Ectodermal cell (in vitro differentiated cells): ENCODE measurements around the gene UCHL1.

Experiments used
- H3K27ac ChIP-seq: 2 replicates; pipeline ENCODE4 v1.7.0; 2013; ENCODE audit warnings: mild to moderate bottlenecking, low read depth, low read length; ENCODE audit not compliant: insufficient read depth, poor library complexity, severe bottlenecking
- H3K27me3 ChIP-seq: 2 replicates; pipeline ENCODE4 v1.7.0; 2013; ENCODE audit warnings: mild to moderate bottlenecking, low read length; ENCODE audit not compliant: insufficient read depth, control insufficient read depth, poor library complexity, severe bottlenecking
- H3K36me3 ChIP-seq: one replicate; pipeline ENCODE4 v1.7.0; 2013; ENCODE audit warnings: low read length; ENCODE audit not compliant: control insufficient read depth, insufficient read depth
- H3K4me1 ChIP-seq: one replicate; pipeline ENCODE4 v1.7.0; 2013; ENCODE audit warnings: low read length; ENCODE audit not compliant: control insufficient read depth, insufficient read depth
- H3K4me3 ChIP-seq: 2 replicates; pipeline ENCODE4 v1.7.0; 2013; ENCODE audit warnings: low read depth, low read length, control low read depth; ENCODE audit not compliant: insufficient read depth
- H3K9me3 ChIP-seq: 2 replicates; pipeline ENCODE4 v1.7.0; 2013; ENCODE audit warnings: mild to moderate bottlenecking, low read length, moderate library complexity; ENCODE audit not compliant: control insufficient read depth
- WGBS, 2 experiments: methylation state at CpG; one replicate each; pipeline ENCODE4 v1.1.7; 2013; ENCODE audit warnings: missing lambda C conversion rate in 2 of 2; 5-methylcytosine and 5-hydroxymethylcytosine counted together

UCHL1 gene

GRCh38 chr4:41215155-41215554 is 41.6 kb upstream of the UCHL1 start:
- Histone ChIP-seq H3K9me3 (no peaks in the 10 kb centered on the region), H3K4me3 (no peak overlapping the region), H3K27me3 (peaks cover 14% of the 10 kb centered on the region), H3K27ac (no peak overlapping the region), H3K4me1 (peaks cover 11% of the 10 kb centered on the region), H3K36me3 (no peaks in the 10 kb centered on the region)
- WGBS, 2 experiments, result 81 to 82% methylated on average over 9 of the region's 9 CpGs

GRCh38 chr4:41215969-41216293 is 40.8 kb upstream of the UCHL1 start:
- no peaks in the 10 kb centered on the region for H3K36me3 ChIP-seq
- peaks cover 11% of the 10 kb centered on the region for H3K4me1 ChIP-seq
- H3K27me3 ChIP-seq, result peaks cover 14% of the 10 kb centered on the region
- H3K27ac ChIP-seq, result no peak overlapping the region
- 7 to 9% methylated on average over 8 of the region's 8 CpGs for WGBS, 2 experiments
- no peaks in the 10 kb centered on the region for H3K9me3 ChIP-seq
- H3K4me3 ChIP-seq, result peak overlapping the region; percentile 56

- H3K4me1 ChIP-seq, result peaks cover 11% of the 10 kb centered on the region
- peaks cover 14% of the 10 kb centered on the region for H3K27me3 ChIP-seq
- no peaks in the 10 kb centered on the region for H3K36me3 ChIP-seq
- H3K9me3 ChIP-seq, result no peaks in the 10 kb centered on the region
- peak overlapping the region; percentile 70 for H3K27ac ChIP-seq
- H3K4me3 ChIP-seq, result peak overlapping the region; percentile 56
- WGBS, 2 experiments, result 1 to 2% methylated on average over 59 of the region's 59 CpGs
Observed at GRCh38 chr4:41216294-41217019, 40.3 kb upstream of the UCHL1 start.

- H3K36me3 ChIP-seq, result no peaks in the 10 kb centered on the region
- WGBS, 2 experiments, result 0 to 31% methylated on average over 1 to 2 of the region's 2 CpGs
- peaks cover 14% of the 10 kb centered on the region for H3K27me3 ChIP-seq
- peak overlapping the region; percentile 56 for H3K4me3 ChIP-seq
- no peak overlapping the region for H3K27ac ChIP-seq
- H3K9me3 ChIP-seq, result no peaks in the 10 kb centered on the region
- H3K4me1 ChIP-seq, result peaks cover 11% of the 10 kb centered on the region
Observed at GRCh38 chr4:41217020-41217333, 39.8 kb upstream of the UCHL1 start.

GRCh38 chr4:41217374-41217773 is 39.4 kb upstream of the UCHL1 start:
- Histone ChIP-seq H3K27me3 (peaks cover 13% of the 10 kb centered on the region), H3K4me3 (no peak overlapping the region), H3K4me1 (peaks cover 11% of the 10 kb centered on the region), H3K9me3 (no peaks in the 10 kb centered on the region), H3K36me3 (no peaks in the 10 kb centered on the region), H3K27ac (no peak overlapping the region)
- WGBS, 2 experiments, result 90 to 91% methylated on average over 2 of the region's 2 CpGs

GRCh38 chr4:41218703-41219102 is 38.0 kb upstream of the UCHL1 start:
- H3K27ac ChIP-seq, result no peak overlapping the region
- 96 to 98% methylated on average over 3 of the region's 3 CpGs for WGBS, 2 experiments
- H3K9me3 ChIP-seq, result no peaks in the 10 kb centered on the region
- H3K4me3 ChIP-seq, result no peak overlapping the region
- H3K4me1 ChIP-seq, result peaks cover 6% of the 10 kb centered on the region
- H3K36me3 ChIP-seq, result no peaks in the 10 kb centered on the region
- no peaks in the 10 kb centered on the region for H3K27me3 ChIP-seq

GRCh38 chr4:41219421-41219950 is 37.2 kb upstream of the UCHL1 start:
- Histone ChIP-seq H3K27ac (no peak overlapping the region), H3K9me3 (no peaks in the 10 kb centered on the region), H3K36me3 (no peaks in the 10 kb centered on the region), H3K4me3 (no peak overlapping the region), H3K4me1 (peaks cover 6% of the 10 kb centered on the region), H3K27me3 (no peaks in the 10 kb centered on the region)
- WGBS, 2 experiments, result 87 to 91% methylated on average over 3 of the region's 3 CpGs

GRCh38 chr4:41221850-41222645 is 34.7 kb upstream of the UCHL1 start:
- Histone ChIP-seq H3K4me1 (no peaks in the 10 kb centered on the region), H3K4me3 (no peak overlapping the region), H3K9me3 (no peaks in the 10 kb centered on the region), H3K27me3 (no peaks in the 10 kb centered on the region), H3K27ac (no peak overlapping the region), H3K36me3 (no peaks in the 10 kb centered on the region)
- 84 to 90% methylated on average over 4 of the region's 4 CpGs for WGBS, 2 experiments

GRCh38 chr4:41227902-41228301 is 28.8 kb upstream of the UCHL1 start:
- H3K27ac ChIP-seq, result no peak overlapping the region
- no peak overlapping the region for H3K4me3 ChIP-seq
- 91 to 92% methylated on average over 4 of the region's 4 CpGs for WGBS, 2 experiments
- H3K27me3 ChIP-seq, result no peaks in the 10 kb centered on the region
- no peaks in the 10 kb centered on the region for H3K9me3 ChIP-seq
- no peaks in the 10 kb centered on the region for H3K36me3 ChIP-seq
- H3K4me1 ChIP-seq, result no peaks in the 10 kb centered on the region

- H3K27ac ChIP-seq, result no peak overlapping the region
- H3K27me3 ChIP-seq, result no peaks in the 10 kb centered on the region
- no peak overlapping the region for H3K4me3 ChIP-seq
- 71 to 72% methylated on average over 5 of the region's 5 CpGs for WGBS, 2 experiments
- H3K4me1 ChIP-seq, result no peaks in the 10 kb centered on the region
- no peaks in the 10 kb centered on the region for H3K36me3 ChIP-seq
- H3K9me3 ChIP-seq, result no peaks in the 10 kb centered on the region
Observed at GRCh38 chr4:41232406-41232805, 24.3 kb upstream of the UCHL1 start.
